ENCODE results near the gene CDH24.

CDH24 gene

GRCh38 chr14:23093104-23093503 is 35.8 kb upstream of the CDH24 start:
- H3K4me3 ChIP-seq (ENCODE audit: low read depth, low read length): no peak overlapping the region
- ChIA-PET POLR2A (no interaction called here), CTCF (interaction anchor here (1.0 to 7.8 kb wide), 7 partner anchors 15 to 107 kb away, joined by 3 to 173 read pairs (median 5); no protein-coding TSS in a partner anchor)
- no peak for DNase-seq (ENCODE audit: low read depth, low spot score)
- TF ChIP-seq CTCF (IDR thresholded peaks at IDR 0.05; ENCODE audit: insufficient read depth, low read length, missing control alignments): no peak

DNA sequence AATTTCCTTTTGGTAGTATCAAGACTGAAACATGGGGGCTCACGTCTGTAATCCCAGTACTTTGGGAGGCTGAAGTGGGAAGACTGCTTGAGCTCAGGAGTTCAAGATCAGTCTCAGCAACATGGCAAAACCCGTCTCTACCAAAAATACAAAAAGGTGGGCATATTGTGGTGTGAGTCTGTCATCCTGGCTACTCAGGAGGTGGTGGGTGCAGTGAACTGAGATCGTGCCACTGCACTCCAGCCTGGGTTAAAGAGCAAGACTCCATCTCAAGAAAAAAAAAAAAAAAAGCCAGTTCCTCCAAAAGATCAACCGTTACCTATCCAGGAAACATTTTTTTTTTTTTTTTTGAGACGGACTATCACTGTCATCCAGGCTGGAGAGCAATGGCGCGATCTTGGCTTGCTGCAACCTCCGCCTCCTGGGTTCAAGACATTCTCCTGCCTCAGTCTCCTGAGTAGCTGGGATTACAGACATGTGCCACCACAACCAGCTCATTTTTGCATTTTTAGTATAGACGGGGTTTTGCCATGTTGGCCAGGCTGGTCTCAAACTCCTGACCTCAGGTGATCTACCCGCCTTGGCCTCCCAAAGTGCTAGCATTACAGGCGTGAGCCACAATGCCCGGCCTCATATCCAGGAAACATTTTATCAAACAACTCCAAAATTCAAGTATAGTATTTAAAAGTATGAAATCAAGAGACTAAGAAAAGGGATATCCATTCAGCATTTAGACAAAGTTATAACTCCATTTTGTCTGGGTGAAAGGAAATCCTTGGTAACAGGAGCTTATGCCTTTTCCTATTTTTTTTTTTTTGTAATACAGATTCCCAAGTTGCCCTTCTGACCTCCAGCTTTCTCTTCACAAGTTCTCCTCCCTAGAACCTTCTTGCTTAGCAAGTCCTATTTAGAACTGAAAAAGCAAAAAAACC is 34.2 kb upstream of the CDH24 start:
- CTCF ChIA-PET: interaction anchor here (0.5 to 7.8 kb wide), 13 partner anchors 13 to 1762 kb away, joined by 3 to 173 read pairs (median 5); no protein-coding TSS in a partner anchor
- H3K4me3 ChIP-seq (ENCODE audit: low read depth, low read length): no peak overlapping the region
- no peak for DNase-seq (ENCODE audit: low read depth, low spot score)
- no peak for TF ChIP-seq CTCF (IDR thresholded peaks at IDR 0.05; ENCODE audit: insufficient read depth, low read length, missing control alignments)
- POLR2A ChIA-PET: interaction anchor here (0.6 to 1.7 kb wide), 4 partner anchors 12 to 30 kb away, joined by 3 to 6 read pairs (median 4); no protein-coding TSS in a partner anchor

DNA sequence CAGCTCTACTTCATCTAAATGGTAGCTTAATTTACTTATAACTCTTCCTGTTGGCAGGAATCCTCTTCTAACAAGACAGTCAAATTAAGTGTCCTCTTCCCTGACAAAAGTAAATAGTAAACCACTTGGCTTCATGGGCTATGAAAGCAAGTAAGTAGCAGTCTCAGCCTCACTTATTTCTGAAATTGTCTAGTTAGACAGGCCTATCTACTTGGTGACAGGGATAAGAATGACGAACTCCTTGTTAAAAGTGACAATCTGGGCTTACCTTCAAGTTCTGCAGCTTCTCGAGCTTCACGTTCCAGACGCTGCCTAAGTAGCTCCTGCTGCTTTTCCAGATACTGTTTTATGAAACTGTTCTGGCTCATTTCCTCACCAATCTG is 32.9 kb upstream of the CDH24 start:
- TF ChIP-seq CTCF (IDR thresholded peaks at IDR 0.05; ENCODE audit: insufficient read depth, low read length, missing control alignments): no peak
- ChIA-PET POLR2A (interaction anchor here (1.7 kb wide), 1 partner anchor 11 kb away, joined by 6 read pairs; no protein-coding TSS in a partner anchor), CTCF (interaction anchor here (0.8 to 7.8 kb wide), 9 partner anchors 12 to 113 kb away, joined by 3 to 173 read pairs (median 6); no protein-coding TSS in a partner anchor)
- DNase-seq (ENCODE audit: low read depth, low spot score): no peak
- no peak overlapping the region for H3K4me3 ChIP-seq (ENCODE audit: low read depth, low read length)

DNA sequence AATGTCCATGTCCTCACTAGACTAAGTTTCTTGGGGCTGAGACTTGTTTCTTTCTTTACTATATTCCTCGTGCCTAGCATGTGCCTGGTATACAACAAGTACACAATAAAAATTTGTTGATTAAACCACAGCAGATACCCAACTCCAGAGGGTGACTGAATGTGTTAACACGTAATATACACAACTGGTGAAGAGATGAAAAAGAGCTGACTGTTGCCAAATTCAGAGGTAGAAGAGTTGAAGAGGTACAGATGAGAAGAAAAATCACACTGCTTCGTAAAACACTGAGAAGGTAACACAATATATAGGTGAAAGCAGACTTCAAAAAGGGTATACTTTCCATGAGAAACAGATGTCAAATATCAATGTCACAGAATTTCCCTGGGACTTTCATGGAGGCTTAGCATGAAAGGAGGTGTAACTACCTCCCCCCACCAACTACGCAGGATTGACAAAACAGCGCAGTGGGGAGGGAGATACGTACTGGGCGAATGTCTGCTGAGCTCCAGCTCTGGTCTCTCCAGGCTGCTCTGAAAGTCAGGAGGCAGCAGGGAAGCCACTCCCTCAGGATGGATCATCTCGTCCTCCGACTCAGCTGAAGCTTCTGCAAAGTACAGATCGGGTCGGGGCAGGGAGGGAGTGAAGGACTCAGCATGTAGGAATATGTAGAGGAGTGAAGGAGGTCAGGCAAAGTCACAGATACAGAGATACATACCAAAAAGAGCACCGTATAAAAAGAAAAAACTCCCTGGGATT is 32.4 kb upstream of the CDH24 start:
- ChIA-PET POLR2A (interaction anchor here (1.7 kb wide), 1 partner anchor 11 kb away, joined by 6 read pairs; no protein-coding TSS in a partner anchor), CTCF (interaction anchor here (0.8 to 7.8 kb wide), 9 partner anchors 11 to 112 kb away, joined by 3 to 173 read pairs (median 6); no protein-coding TSS in a partner anchor)
- no peak for TF ChIP-seq CTCF (IDR thresholded peaks at IDR 0.05; ENCODE audit: insufficient read depth, low read length, missing control alignments)
- H3K4me3 ChIP-seq (ENCODE audit: low read depth, low read length): no peak overlapping the region
- no peak for DNase-seq (ENCODE audit: low read depth, low spot score)

DNA sequence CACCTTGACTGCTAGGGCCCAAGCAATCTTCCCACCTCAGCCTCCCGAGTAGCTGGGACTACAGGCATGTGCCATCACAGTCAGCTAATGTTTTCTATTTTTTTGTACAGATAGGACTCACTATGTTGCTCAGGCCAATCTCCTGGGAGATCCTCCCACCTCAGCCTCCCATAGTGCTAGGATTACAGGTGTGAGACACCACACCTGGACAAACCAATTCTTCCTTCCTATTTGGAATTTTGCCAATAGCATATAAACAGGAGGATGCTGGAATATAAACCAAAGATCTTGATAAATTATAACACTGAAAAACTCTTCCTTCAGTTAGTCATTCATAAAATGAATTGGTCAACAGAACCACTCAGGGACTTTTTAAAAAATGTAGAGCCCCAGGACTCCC is 29.2 kb upstream of the CDH24 start:
- H3K4me3 ChIP-seq (ENCODE audit: low read depth, low read length): no peak overlapping the region
- ChIA-PET POLR2A (interaction anchor here (1.5 kb wide), 1 partner anchor 8 kb away, joined by 5 read pairs; the partner anchor contains the start of genes ACIN1 and C14orf119), CTCF (interaction anchor here (0.9 to 17.4 kb wide), 5 partner anchors 8 to 100 kb away, joined by 3 to 452 read pairs (median 9); partner anchors contain the start of genes ACIN1 and CDH24)
- no peak for DNase-seq (ENCODE audit: low read depth, low spot score)
- no peak for TF ChIP-seq CTCF (IDR thresholded peaks at IDR 0.05; ENCODE audit: insufficient read depth, low read length, missing control alignments)
